Neuronal stem cell (in vitro differentiated cells): ENCODE data around the gene UBALD2.

Experiments
- DNase-seq: peaks from one replicate; pipeline ENCODE4 v3.0.0-alpha.2; 2013; ENCODE audit warnings: low spot score
- H2AFZ ChIP-seq: one replicate; pipeline ENCODE4 v1.6.1; 2013; ENCODE audit warnings: mild to moderate bottlenecking, low read length, inconsistent platforms
- H2AK5ac ChIP-seq: 2 replicates; pipeline ENCODE4 v1.6.1; 2013; ENCODE audit warnings: low read depth, mild to moderate bottlenecking, inconsistent platforms, low read length, moderate library complexity, mixed read lengths
- H2BK120ac ChIP-seq: 2 replicates; pipeline ENCODE4 v1.6.1; 2013; ENCODE audit warnings: low read depth, mild to moderate bottlenecking, inconsistent platforms, low read length, moderate library complexity, mixed read lengths
- H2BK12ac ChIP-seq: one replicate; pipeline ENCODE4 v1.6.1; 2013; ENCODE audit warnings: low read length, inconsistent platforms
- H2BK15ac ChIP-seq: 2 replicates; pipeline ENCODE4 v1.6.1; 2013; ENCODE audit warnings: mild to moderate bottlenecking, low read length, inconsistent platforms, mixed read lengths
- H2BK5ac ChIP-seq: one replicate; pipeline ENCODE4 v1.6.1; 2013; ENCODE audit warnings: inconsistent platforms, mild to moderate bottlenecking, low read length, moderate library complexity
- H3K14ac ChIP-seq: one replicate; pipeline ENCODE4 v1.6.1; 2013; ENCODE audit warnings: low read length, inconsistent platforms
- H3K18ac ChIP-seq: 2 replicates; pipeline ENCODE4 v1.6.1; 2013; ENCODE audit warnings: low read length, inconsistent platforms
- H3K23ac ChIP-seq: 2 replicates; pipeline ENCODE4 v1.6.1; 2013; ENCODE audit warnings: low read depth, mild to moderate bottlenecking, mixed read lengths, low read length, inconsistent platforms; ENCODE audit not compliant: poor library complexity
- H3K27ac ChIP-seq: replicated peaks from 3 replicates; pipeline ENCODE4 v1.5.1; 2013; ENCODE audit warnings: low read length, inconsistent platforms
- H3K27me3 ChIP-seq, 3 experiments: 2 replicates each; pipeline ENCODE4 v1.6.1; 2013; ENCODE audit warnings: low read length in 3 of 3, mild to moderate bottlenecking in 2 of 3, inconsistent platforms in 1 of 3, low read depth in 1 of 3, mixed read lengths in 1 of 3, moderate library complexity in 1 of 3; ENCODE audit not compliant: control insufficient read depth in 3 of 3, insufficient read depth in 3 of 3
- H3K36me3 ChIP-seq, 2 donors: replicated peaks in 1 of 2; 2 replicates each; pipeline ENCODE4 v1.6.1; 2013; ENCODE audit warnings: low read length in 2 of 2; ENCODE audit not compliant: control insufficient read depth in 2 of 2, insufficient read depth in 2 of 2
- H3K4ac ChIP-seq: 2 replicates; pipeline ENCODE4 v1.6.1; 2013; ENCODE audit warnings: inconsistent platforms, mild to moderate bottlenecking, low read length, moderate library complexity
- H3K4me1 ChIP-seq, 2 donors: 1 replicate in 1 of 2; 2 replicates in 1 of 2; pipeline ENCODE4 v1.6.1; 2013; ENCODE audit warnings: low read length in 2 of 2, low read depth in 1 of 2; ENCODE audit not compliant: control insufficient read depth in 2 of 2, insufficient read depth in 1 of 2
- H3K4me2 ChIP-seq: one replicate; pipeline ENCODE4 v1.6.1; 2013; ENCODE audit warnings: mild to moderate bottlenecking, low read length, inconsistent platforms; ENCODE audit not compliant: insufficient read depth, poor library complexity, severe bottlenecking
- H3K4me3 ChIP-seq, 2 donors: 2 replicates each; pipeline ENCODE4 v1.5.1; 2013; ENCODE audit warnings: low read length in 2 of 2, mild to moderate bottlenecking in 2 of 2, inconsistent platforms in 1 of 2, moderate library complexity in 1 of 2
- H3K79me1 ChIP-seq: one replicate; pipeline ENCODE4 v1.6.1; 2013; ENCODE audit warnings: low read depth, mild to moderate bottlenecking, inconsistent platforms, low read length, moderate library complexity
- H3K9ac ChIP-seq: one replicate; pipeline ENCODE4 v1.6.1; 2013; ENCODE audit warnings: mild to moderate bottlenecking, low read depth, low read length, inconsistent platforms; ENCODE audit not compliant: poor library complexity
- H3K9me3 ChIP-seq, 2 donors: replicated peaks in 1 of 2; 2 replicates each; pipeline versions ENCODE3 to v1.6.1; 2013; ENCODE audit warnings: low read length in 2 of 2, mild to moderate bottlenecking in 2 of 2, inconsistent platforms in 1 of 2, low read depth in 1 of 2, mixed read lengths in 1 of 2, moderate library complexity in 1 of 2; ENCODE audit not compliant: control insufficient read depth in 2 of 2, insufficient read depth in 1 of 2
- H4K8ac ChIP-seq: one replicate; pipeline ENCODE4 v1.6.1; 2013; ENCODE audit warnings: low read depth, mild to moderate bottlenecking, inconsistent platforms, low read length, moderate library complexity
- H4K91ac ChIP-seq: one replicate; pipeline ENCODE4 v1.6.1; 2013; ENCODE audit warnings: low read length, low read depth, mild to moderate bottlenecking, inconsistent platforms; ENCODE audit not compliant: poor library complexity
- WGBS, 2 donors: extraction: QIAGEN DNeasy Blood & Tissue Kit; methylation state at CpG; one replicate each; pipeline ENCODE4 v1.1.7; 2013; ENCODE audit warnings: missing lambda C conversion rate in 2 of 2, mixed read lengths in 1 of 2; ENCODE audit not compliant: insufficient read length in 2 of 2, insufficient replicate concordance in 1 of 2; ENCODE audit errors: extremely low coverage in 2 of 2; 5-methylcytosine and 5-hydroxymethylcytosine counted together

UBALD2 gene

DNA sequence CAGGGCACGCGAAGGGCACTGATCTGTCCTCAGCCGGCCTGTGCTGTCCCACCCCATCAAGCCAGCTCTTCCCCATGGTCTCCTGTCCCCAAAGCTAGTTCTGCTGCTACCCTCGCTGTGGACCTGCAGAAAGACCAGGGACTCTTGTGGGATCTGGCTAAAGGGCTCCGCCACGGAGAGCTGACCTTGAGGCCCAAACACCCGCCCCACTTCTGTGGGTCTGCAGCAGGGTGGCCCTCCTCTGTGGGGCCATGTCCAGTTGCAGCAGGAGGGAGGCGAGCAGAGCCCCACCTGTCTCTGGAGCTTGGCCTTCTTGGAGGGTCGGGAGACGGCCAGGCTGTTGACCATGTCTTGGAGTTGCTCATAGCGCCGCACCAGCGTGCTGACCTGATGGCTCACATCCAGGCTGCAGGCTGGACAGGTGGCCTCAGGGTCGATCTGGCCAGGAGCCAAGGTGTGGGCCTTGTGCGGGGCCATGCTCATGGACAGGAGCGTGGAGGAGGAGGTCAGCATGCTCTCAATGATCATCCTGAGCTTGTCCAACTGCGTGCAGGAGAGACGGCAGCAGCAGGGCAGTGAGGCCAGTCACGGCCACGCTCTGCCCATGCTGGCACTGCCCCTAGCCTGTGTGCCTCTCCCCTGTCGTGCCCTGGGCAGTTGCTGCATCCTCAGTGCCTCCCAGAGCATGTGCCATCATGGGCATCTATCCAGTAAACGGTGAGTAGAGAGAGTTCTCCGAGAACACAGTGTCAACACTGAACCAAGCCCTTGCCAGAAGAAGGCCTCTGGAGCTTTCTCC is 16.6 kb downstream of the UBALD2 start:
- peaks cover 5% of the 10 kb centered on the region for H3K79me1 ChIP-seq
- H4K8ac ChIP-seq, result no peak overlapping the region
- no peak overlapping the region for H2BK5ac ChIP-seq
- peak overlapping the region; percentile 67 for H2BK15ac ChIP-seq
- WGBS, 2 donors, result no CpG with 5 or more reads among the region's 23 CpGs
- no peak overlapping the region for H2BK12ac ChIP-seq
- H2AFZ ChIP-seq, result no peak overlapping the region
- H3K4me3 ChIP-seq, result peak overlapping the region in 1 of 2 donors; percentile 52
- no peak overlapping the region for H3K18ac ChIP-seq
- H3K9me3 ChIP-seq, result peaks cover 0 to 3% of the 10 kb centered on the region in 2 donors
- no peak overlapping the region for H2BK120ac ChIP-seq
- H3K9ac ChIP-seq, result no peak overlapping the region
- no peak overlapping the region for H4K91ac ChIP-seq
- H3K23ac ChIP-seq, result peak overlapping the region; percentile 44
- H3K4ac ChIP-seq, result no peak overlapping the region
- H3K14ac ChIP-seq, result no peak overlapping the region
- no peak for DNase-seq
- peaks cover 0 to 6% of the 10 kb centered on the region in 2 donors for H3K4me1 ChIP-seq
- H2AK5ac ChIP-seq, result peak overlapping the region; percentile 63
- H3K36me3 ChIP-seq, result peaks cover 4 to 7% of the 10 kb centered on the region in 2 donors
- no peaks in the 10 kb centered on the region for H3K27me3 ChIP-seq
- no peak overlapping the region for H3K27ac ChIP-seq
- no peak overlapping the region for H3K4me2 ChIP-seq

GRCh38 chr17:76292567-76292966 is 27.4 kb downstream of the UBALD2 start:
- WGBS, 2 donors, result no CpG with 5 or more reads among the region's 4 CpGs
- Histone ChIP-seq H2AFZ (no peak overlapping the region), H3K14ac (no peak overlapping the region), H2BK12ac (no peak overlapping the region), H4K8ac (no peak overlapping the region), H2BK120ac (no peak overlapping the region), H3K27ac (no peak overlapping the region), H4K91ac (no peak overlapping the region), H3K4me3 (peak overlapping the region in 1 of 2 donors; percentile 65), H3K4me1 (no peaks in the 10 kb centered on the region), H3K4ac (no peak overlapping the region), H3K18ac (no peak overlapping the region), H3K23ac (peak overlapping the region; percentile 52), H3K36me3 (peaks cover 10 to 37% of the 10 kb centered on the region in 2 donors), H2BK5ac (no peak overlapping the region), H3K27me3 (no peaks in the 10 kb centered on the region), H3K4me2 (no peak overlapping the region), H2BK15ac (no peak overlapping the region), H3K9me3 (peaks cover 0 to 2% of the 10 kb centered on the region in 2 donors), H3K9ac (no peak overlapping the region), H3K79me1 (peaks cover 2% of the 10 kb centered on the region), H2AK5ac (no peak overlapping the region)
- no peak for DNase-seq

GRCh38 chr17:76293106-76293505 is 28.0 kb downstream of the UBALD2 start:
- peaks cover 0 to 2% of the 10 kb centered on the region in 2 donors for H3K9me3 ChIP-seq
- no peak overlapping the region for H3K27ac ChIP-seq
- no peak overlapping the region for H3K4me2 ChIP-seq
- H2BK12ac ChIP-seq, result no peak overlapping the region
- no peak overlapping the region for H2AFZ ChIP-seq
- H3K9ac ChIP-seq, result no peak overlapping the region
- H3K27me3 ChIP-seq, result no peaks in the 10 kb centered on the region
- H3K4me3 ChIP-seq, result no peak overlapping the region
- H4K8ac ChIP-seq, result no peak overlapping the region
- H3K23ac ChIP-seq, result no peak overlapping the region
- H3K4ac ChIP-seq, result no peak overlapping the region
- no peak overlapping the region for H2BK120ac ChIP-seq
- no peak overlapping the region for H2BK15ac ChIP-seq
- no peak overlapping the region for H2BK5ac ChIP-seq
- peaks cover 10 to 37% of the 10 kb centered on the region in 2 donors for H3K36me3 ChIP-seq
- H2AK5ac ChIP-seq, result no peak overlapping the region
- no peak for DNase-seq
- no peak overlapping the region for H4K91ac ChIP-seq
- H3K18ac ChIP-seq, result no peak overlapping the region
- H3K14ac ChIP-seq, result no peak overlapping the region
- no CpG with 5 or more reads among the region's 7 CpGs for WGBS, 2 donors
- H3K4me1 ChIP-seq, result no peaks in the 10 kb centered on the region
- H3K79me1 ChIP-seq, result peaks cover 2% of the 10 kb centered on the region

DNA sequence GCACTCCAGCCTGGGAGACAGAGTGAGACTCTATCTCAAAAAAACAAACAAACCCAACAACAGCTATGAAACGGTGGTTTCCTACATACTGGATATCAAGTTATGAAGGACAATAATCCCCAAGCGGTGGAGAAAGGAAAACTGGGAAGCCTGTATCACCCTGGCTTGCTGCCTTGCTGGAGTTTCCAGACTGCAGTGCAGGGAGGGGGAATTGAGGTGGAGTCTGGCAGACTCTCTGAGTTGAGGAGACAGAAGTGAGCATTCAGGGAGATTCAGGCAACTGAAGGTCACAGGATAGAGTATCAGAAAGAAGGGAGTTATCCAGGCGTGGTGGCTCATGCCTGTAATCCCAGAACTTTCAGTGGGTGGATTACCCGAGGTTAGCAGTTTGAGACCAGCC is 31.0 kb downstream of the UBALD2 start:
- Histone ChIP-seq H3K9ac (no peak overlapping the region), H2BK12ac (no peak overlapping the region), H2AFZ (no peak overlapping the region), H2BK120ac (no peak overlapping the region), H2AK5ac (no peak overlapping the region), H3K36me3 (peaks cover 8 to 26% of the 10 kb centered on the region in 2 donors), H3K27me3 (no peaks in the 10 kb centered on the region), H3K4me2 (no peak overlapping the region), H3K4me1 (no peaks in the 10 kb centered on the region), H3K4ac (no peak overlapping the region), H3K79me1 (peaks cover 2% of the 10 kb centered on the region), H4K91ac (no peak overlapping the region), H2BK15ac (no peak overlapping the region), H3K18ac (no peak overlapping the region), H2BK5ac (no peak overlapping the region), H3K14ac (no peak overlapping the region), H3K9me3 (peaks cover 0 to 2% of the 10 kb centered on the region in 2 donors), H3K23ac (no peak overlapping the region), H3K27ac (no peak overlapping the region), H4K8ac (no peak overlapping the region), H3K4me3 (no peak overlapping the region)
- no CpG with 5 or more reads among the region's 4 CpGs for WGBS, 2 donors
- DNase-seq, result no peak
